CD4-positive, CD25-positive, alpha-beta regulatory T cell (primary cell): ENCODE measurements around the gene ZNF654. TPM values are rescaled to one million over a fixed set of nuclear protein-coding genes. Genes with fewer than 3 reads are reported as not detected.

Experiments
- ATAC-seq, 2 donors: fragments of 150-1000 bp; cut with Tn5 transposase; one replicate each; pipeline ENCODE4 v1.10.0; 2021; ENCODE audit warnings: low read depth in 2 of 2, moderate number of reproducible peaks in 2 of 2, moderate library complexity in 1 of 2
- DNase-seq, 3 donors: peaks; one replicate each; pipeline versions ENCODE4 v3.0.0 to v3.0.0-alpha.2; 2012 to 2022; ENCODE audit warnings: mixed read lengths in 1 of 3
- H3K27ac ChIP-seq: one replicate; pipeline ENCODE4 v1.7.0; 2013; ENCODE audit warnings: mild to moderate bottlenecking, low read length; ENCODE audit not compliant: insufficient read depth, poor library complexity, severe bottlenecking
- H3K27me3 ChIP-seq: one replicate; pipeline ENCODE4 v1.7.0; 2013; ENCODE audit warnings: low read length; ENCODE audit not compliant: control insufficient read depth, insufficient read depth
- H3K36me3 ChIP-seq: one replicate; pipeline ENCODE4 v1.7.0; 2013; ENCODE audit warnings: mild to moderate bottlenecking, low read length, moderate library complexity; ENCODE audit not compliant: control insufficient read depth, insufficient read depth
- H3K4me1 ChIP-seq: 2 replicates; pipeline ENCODE4 v1.7.0; 2013; ENCODE audit warnings: mild to moderate bottlenecking, low read length; ENCODE audit not compliant: insufficient read depth, control insufficient read depth, poor library complexity, severe bottlenecking
- H3K4me3 ChIP-seq: one replicate; pipeline ENCODE4 v1.7.0; 2013; ENCODE audit warnings: low read depth, mild to moderate bottlenecking, low read length, moderate library complexity
- H3K9me3 ChIP-seq, 2 experiments: 1 replicate in 1 of 2; 2 replicates in 1 of 2; pipeline ENCODE4 v1.7.0; 2013; ENCODE audit warnings: low read length in 2 of 2, mild to moderate bottlenecking in 1 of 2, moderate library complexity in 1 of 2; ENCODE audit not compliant: control insufficient read depth in 2 of 2
- H3K27ac Mint-ChIP-seq, 3 donors: one replicate each; pipeline ENCODE4 v1.8.0; 2020 to 2022; ENCODE audit warnings: mild to moderate bottlenecking in 3 of 3, mixed read lengths in 3 of 3, moderate library complexity in 2 of 3
- H3K27me3 Mint-ChIP-seq: one replicate; pipeline ENCODE4 v1.8.0; 2022; ENCODE audit warnings: mild to moderate bottlenecking, mixed read lengths
- H3K36me3 Mint-ChIP-seq: one replicate; pipeline ENCODE4 v1.8.0; 2020; ENCODE audit warnings: mixed read lengths
- H3K4me1 Mint-ChIP-seq, 4 donors: one replicate each; pipeline ENCODE4 v1.8.0; 2020 to 2022; ENCODE audit warnings: mixed read lengths in 4 of 4, mild to moderate bottlenecking in 1 of 4
- H3K4me3 Mint-ChIP-seq, 4 donors: one replicate each; pipeline ENCODE4 v1.8.0; 2020 to 2022; ENCODE audit warnings: mild to moderate bottlenecking in 4 of 4, mixed read lengths in 4 of 4, moderate library complexity in 3 of 4
- H3K9me3 Mint-ChIP-seq, 7 donors: one replicate each; pipeline ENCODE4 v1.8.0; 2020 to 2022; ENCODE audit warnings: mixed read lengths in 7 of 7, mild to moderate bottlenecking in 3 of 7, moderate library complexity in 2 of 7
- polyA plus RNA-seq, 4 donors: library from polyadenylated mRNA; unstranded; fragments of 300-500 nt; fragmentation: Illumina TruSeq; gene quantifications; one replicate each; pipeline ENCODE4 v1.2.3, GENCODE V29; 2021
- total RNA-seq: library from RNA; stranded (reverse); gene quantifications from one replicate; pipeline ENCODE4 v1.2.3, GENCODE V29; 2022

ZNF654 gene
- total and polyA plus RNA-seq, 5 donors from 2014 or later = 10.4 to 19.1 (median 15.8) TPM

DNA sequence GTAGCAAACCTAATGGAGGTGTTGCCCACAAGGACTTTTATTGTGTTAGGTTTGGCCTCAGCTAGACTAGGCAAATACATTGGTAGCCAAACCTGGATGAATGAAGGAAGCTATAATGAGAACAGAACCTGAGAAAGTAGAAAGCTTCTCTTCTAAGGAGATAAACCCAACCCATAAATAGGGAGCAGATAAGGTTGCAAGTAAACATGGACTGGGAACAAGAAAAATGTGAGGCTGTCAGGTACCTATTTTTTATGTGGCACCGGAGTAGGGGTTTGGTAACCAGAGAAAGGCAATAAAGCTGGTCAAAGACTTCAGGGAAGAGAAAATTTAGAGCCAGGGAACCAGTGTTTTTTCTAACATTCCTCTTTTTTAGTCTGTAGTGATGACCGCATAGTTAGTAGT lies 25.0 kb downstream of the ZNF654 start:
- peaks cover 12% of the 10 kb centered on the region for H3K36me3 ChIP-seq
- Mint-ChIP-seq H3K27ac (peak overlapping the region in 1 of 3 donors; percentile 68), H3K9me3 (peaks cover 0 to 4% (median 0%) of the 10 kb centered on the region in 7 donors), H3K4me3 (no peak overlapping the region), H3K36me3 (peaks cover 16% of the 10 kb centered on the region), H3K4me1 (peaks cover 39 to 51% (median 40%) of the 10 kb centered on the region in 4 donors), H3K27me3 (no peaks in the 10 kb centered on the region)
- H3K27me3 ChIP-seq = no peaks in the 10 kb centered on the region
- H3K4me1 ChIP-seq = peaks cover 2% of the 10 kb centered on the region
- H3K4me3 ChIP-seq = no peak overlapping the region
- H3K27ac ChIP-seq = no peak overlapping the region
- ATAC-seq (no peak), DNase-seq (no peak)
- no peaks in the 10 kb centered on the region for H3K9me3 ChIP-seq

GRCh38 chr3:88090681-88091080 lies 31.6 kb downstream of the ZNF654 start:
- Histone ChIP-seq H3K4me3 (no peak overlapping the region), H3K27me3 (no peaks in the 10 kb centered on the region), H3K9me3 (no peaks in the 10 kb centered on the region), H3K36me3 (peaks cover 28% of the 10 kb centered on the region), H3K27ac (no peak overlapping the region), H3K4me1 (no peaks in the 10 kb centered on the region)
- Mint-ChIP-seq H3K4me3 (no peak overlapping the region), H3K4me1 (peaks cover 0 to 21% (median 15%) of the 10 kb centered on the region in 4 donors), H3K36me3 (peaks cover 53% of the 10 kb centered on the region), H3K27ac (no peak overlapping the region), H3K27me3 (no peaks in the 10 kb centered on the region), H3K9me3 (peaks cover 0 to 4% (median 3%) of the 10 kb centered on the region in 7 donors)
- ATAC-seq (no peak), DNase-seq (no peak)

- no peaks in the 10 kb centered on the region for H3K4me1 ChIP-seq
- DNase-seq = no peak
- no peaks in the 10 kb centered on the region for H3K27me3 Mint-ChIP-seq
- peaks cover 64% of the 10 kb centered on the region for H3K36me3 Mint-ChIP-seq
- peaks cover 29% of the 10 kb centered on the region for H3K36me3 ChIP-seq
- H3K9me3 ChIP-seq = no peaks in the 10 kb centered on the region
- H3K9me3 Mint-ChIP-seq = peaks cover 0 to 7% (median 3%) of the 10 kb centered on the region in 7 donors
- no peak overlapping the region for H3K27ac Mint-ChIP-seq
- H3K4me3 ChIP-seq = no peak overlapping the region
- H3K27ac ChIP-seq = no peak overlapping the region
- no peaks in the 10 kb centered on the region for H3K27me3 ChIP-seq
- ATAC-seq = no peak
- H3K4me3 Mint-ChIP-seq = no peak overlapping the region
- H3K4me1 Mint-ChIP-seq = peaks cover 0 to 24% (median 18%) of the 10 kb centered on the region in 4 donors
Observed at GRCh38 chr3:88092270-88092669, 33.2 kb downstream of the ZNF654 start.

- no peaks in the 10 kb centered on the region for H3K4me1 ChIP-seq
- no peaks in the 10 kb centered on the region for H3K9me3 ChIP-seq
- Mint-ChIP-seq H3K9me3 (peaks cover 2 to 13% (median 4%) of the 10 kb centered on the region in 7 donors), H3K27ac (peak overlapping the region in 1 of 3 donors; percentile 39), H3K36me3 (peaks cover 70% of the 10 kb centered on the region), H3K27me3 (no peaks in the 10 kb centered on the region), H3K4me3 (no peak overlapping the region), H3K4me1 (peaks cover 5 to 29% (median 19%) of the 10 kb centered on the region in 4 donors)
- no peaks in the 10 kb centered on the region for H3K27me3 ChIP-seq
- DNase-seq (no peak), ATAC-seq (no peak)
- peaks cover 20% of the 10 kb centered on the region for H3K36me3 ChIP-seq
- H3K27ac ChIP-seq = no peak overlapping the region
- no peak overlapping the region for H3K4me3 ChIP-seq
Observed at GRCh38 chr3:88093266-88093665, 34.2 kb downstream of the ZNF654 start.

- ATAC-seq (no peak), DNase-seq (no peak)
- peaks cover 29% of the 10 kb centered on the region for H3K36me3 Mint-ChIP-seq
- H3K4me3 ChIP-seq = no peak overlapping the region
- H3K4me3 Mint-ChIP-seq = no peak overlapping the region
- H3K27ac Mint-ChIP-seq = no peak overlapping the region
- H3K9me3 Mint-ChIP-seq = peaks cover 0 to 13% (median 3%) of the 10 kb centered on the region in 7 donors
- no peaks in the 10 kb centered on the region for H3K9me3 ChIP-seq
- H3K4me1 ChIP-seq = no peaks in the 10 kb centered on the region
- peaks cover 6% of the 10 kb centered on the region for H3K36me3 ChIP-seq
- no peaks in the 10 kb centered on the region for H3K27me3 ChIP-seq
- H3K4me1 Mint-ChIP-seq = peaks cover 25 to 48% (median 40%) of the 10 kb centered on the region in 4 donors
- no peak overlapping the region for H3K27ac ChIP-seq
- H3K27me3 Mint-ChIP-seq = no peaks in the 10 kb centered on the region
Observed at GRCh38 chr3:88101142-88101541, 42.1 kb downstream of the ZNF654 start.

DNA sequence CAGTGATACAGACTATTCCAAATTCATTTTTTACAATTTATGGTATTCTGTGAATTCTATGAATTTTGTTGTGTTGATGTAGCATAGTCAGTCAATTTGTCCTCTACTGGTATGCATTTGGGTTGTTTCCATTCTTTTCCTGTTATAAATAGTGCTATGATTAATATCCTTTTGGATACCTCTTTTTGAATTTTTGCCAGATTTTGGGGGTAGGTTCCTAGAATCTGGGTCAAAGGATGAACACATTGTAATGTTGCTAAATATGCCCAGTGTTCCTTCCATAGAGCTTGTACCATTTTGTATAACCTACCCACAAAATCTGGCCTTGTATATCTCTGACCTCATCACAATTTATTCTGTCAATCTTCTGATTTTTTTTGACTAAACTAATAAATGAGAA lies 46.3 kb downstream of the ZNF654 start:
- peak overlapping the region in 1 of 3 donors; percentile 21 for H3K27ac Mint-ChIP-seq
- Histone ChIP-seq H3K36me3 (peaks cover 3% of the 10 kb centered on the region), H3K4me3 (no peak overlapping the region), H3K9me3 (no peaks in the 10 kb centered on the region), H3K27ac (no peak overlapping the region), H3K27me3 (no peaks in the 10 kb centered on the region), H3K4me1 (no peaks in the 10 kb centered on the region)
- H3K36me3 Mint-ChIP-seq = peaks cover 7% of the 10 kb centered on the region
- peaks cover 0 to 7% (median 0%) of the 10 kb centered on the region in 7 donors for H3K9me3 Mint-ChIP-seq
- H3K4me3 Mint-ChIP-seq = no peak overlapping the region
- peaks cover 25 to 58% (median 42%) of the 10 kb centered on the region in 4 donors for H3K4me1 Mint-ChIP-seq
- no peak for DNase-seq
- ATAC-seq = no peak
- H3K27me3 Mint-ChIP-seq = no peaks in the 10 kb centered on the region

GRCh38 chr3:88112289-88112688 lies 53.2 kb downstream of the ZNF654 start:
- Histone ChIP-seq H3K27ac (no peak overlapping the region), H3K27me3 (no peaks in the 10 kb centered on the region), H3K9me3 (no peaks in the 10 kb centered on the region), H3K4me1 (no peaks in the 10 kb centered on the region), H3K36me3 (peaks cover 20% of the 10 kb centered on the region), H3K4me3 (no peak overlapping the region)
- H3K27me3 Mint-ChIP-seq = no peaks in the 10 kb centered on the region
- peaks cover 18% of the 10 kb centered on the region for H3K36me3 Mint-ChIP-seq
- H3K4me1 Mint-ChIP-seq = peaks cover 12 to 48% (median 20%) of the 10 kb centered on the region in 4 donors
- no peak for DNase-seq
- no peak overlapping the region for H3K4me3 Mint-ChIP-seq
- no peaks in the 10 kb centered on the region for H3K9me3 Mint-ChIP-seq
- H3K27ac Mint-ChIP-seq = no peak overlapping the region
- ATAC-seq = no peak
